NCI-H524 treated with DMSO at 0.1 percent for 48 hours (cell line): ENCODE data around the gene CCDC24.

Source experiments
- DNase-seq: peaks from one replicate; lab custom pipeline; 2025; lab: John Stamatoyannopoulos, UW

The CCDC24 gene

GRCh38 chr1:43963006-43963405 lies 28.4 kb upstream of the CCDC24 start:
- no peak for DNase-seq

- no peak for DNase-seq
These were observed 27.5 kb upstream of the CCDC24 start for GRCh38 chr1:43963890-43964289.

GRCh38 chr1:43965316-43965715 lies 26.1 kb upstream of the CCDC24 start:
- DNase-seq = no peak

GRCh38 chr1:43968348-43968948 lies 23.0 kb upstream of the CCDC24 start:
- no peak for DNase-seq

- DNase-seq = no peak
These were observed 22.0 kb upstream of the CCDC24 start for GRCh38 chr1:43969416-43969745.

- peak; percentile 82 for DNase-seq
These were observed 21.5 kb upstream of the CCDC24 start, which contains the start of gene DPH2 for GRCh38 chr1:43969746-43970466. Gene DPH2 (plus strand): TSS chr1:43970010. CDS start chr1:43970176, 166 bp downstream.

GRCh38 chr1:43970502-43970901 lies 20.9 kb upstream of the CCDC24 start:
- DNase-seq = no peak

- DNase-seq = no peak
These were observed 20.5 kb upstream of the CCDC24 start for GRCh38 chr1:43970911-43971310.

- no peak for DNase-seq
These were observed 19.9 kb upstream of the CCDC24 start for GRCh38 chr1:43971336-43971980.

- no peak for DNase-seq
These were observed 17.4 kb upstream of the CCDC24 start for GRCh38 chr1:43973981-43974442.

- peak; percentile 83 for DNase-seq
These were observed 16.8 kb upstream of the CCDC24 start, which contains the start of gene ATP6V0B for GRCh38 chr1:43974443-43975248. Gene ATP6V0B (plus strand): TSS chr1:43974960. CDS start chr1:43975041, 81 bp downstream.

- no peak for DNase-seq
These were observed 16.0 kb upstream of the CCDC24 start for GRCh38 chr1:43975249-43975961.

- DNase-seq = no peak
These were observed 15.4 kb upstream of the CCDC24 start for GRCh38 chr1:43976045-43976444.

GRCh38 chr1:43976890-43977289 lies 14.5 kb upstream of the CCDC24 start:
- no peak for DNase-seq

- DNase-seq = no peak
These were observed 13.8 kb upstream of the CCDC24 start for GRCh38 chr1:43977376-43978263.

GRCh38 chr1:43978264-43978550 lies 13.2 kb upstream of the CCDC24 start:
- no peak for DNase-seq

GRCh38 chr1:43978551-43979260 lies 12.7 kb upstream of the CCDC24 start, which contains the start of gene B4GALT2:
Gene B4GALT2 (plus strand): TSS chr1:43979210. CDS start chr1:43981161, 1,951 bp downstream.
- DNase-seq = no peak

- DNase-seq = no peak
These were observed 12.2 kb upstream of the CCDC24 start for GRCh38 chr1:43979261-43979527.

GRCh38 chr1:43979528-43980254 lies 11.7 kb upstream of the CCDC24 start:
- no peak for DNase-seq
